GOT3 (cell line): ENCODE measurements around the gene TRPM1.

Experiments used
- DNase-seq: peaks from one replicate; lab custom pipeline; 2025; ENCODE audit warnings: mixed read lengths; lab: John Stamatoyannopoulos, UW

TRPM1 gene

GRCh38 chr15:31049682-31050615 is 51.6 kb downstream of the TRPM1 start:
- no peak for DNase-seq

- no peak for DNase-seq
Observed at GRCh38 chr15:31049111-31049510, 52.4 kb downstream of the TRPM1 start.

GRCh38 chr15:31047437-31047836 is 54.1 kb downstream of the TRPM1 start:
- no peak for DNase-seq

- no peak for DNase-seq
Observed at GRCh38 chr15:31046759-31047359, 54.7 kb downstream of the TRPM1 start.

- DNase-seq = no peak
Observed at GRCh38 chr15:31045606-31046005, 55.9 kb downstream of the TRPM1 start.

- no peak for DNase-seq
Observed at GRCh38 chr15:31042751-31043150, 58.8 kb downstream of the TRPM1 start.

GRCh38 chr15:31041610-31042009 is 59.9 kb downstream of the TRPM1 start:
- no peak for DNase-seq

GRCh38 chr15:31040611-31041010 is 60.9 kb downstream of the TRPM1 start:
- DNase-seq = no peak

- DNase-seq = no peak
Observed at GRCh38 chr15:31039961-31040360, 61.6 kb downstream of the TRPM1 start.

GRCh38 chr15:31037731-31038477 is 63.6 kb downstream of the TRPM1 start:
- DNase-seq = no peak

GRCh38 chr15:31036783-31037182 is 64.7 kb downstream of the TRPM1 start:
- DNase-seq = no peak

GRCh38 chr15:31035610-31036009 is 65.9 kb downstream of the TRPM1 start:
- no peak for DNase-seq

GRCh38 chr15:31034152-31034551 is 67.4 kb downstream of the TRPM1 start:
- DNase-seq = no peak

- no peak for DNase-seq
Observed at GRCh38 chr15:31032961-31033371, 68.6 kb downstream of the TRPM1 start.

GRCh38 chr15:31031471-31032067 is 70.0 kb downstream of the TRPM1 start:
- DNase-seq = no peak

GRCh38 chr15:31027910-31028578 is 73.5 kb downstream of the TRPM1 start:
- DNase-seq = no peak

- DNase-seq = no peak
Observed at GRCh38 chr15:31025996-31026395, 75.5 kb downstream of the TRPM1 start.

- no peak for DNase-seq
Observed at GRCh38 chr15:31024979-31025378, 76.5 kb downstream of the TRPM1 start.

- no peak for DNase-seq
Observed at GRCh38 chr15:31024330-31024729, 77.2 kb downstream of the TRPM1 start.

GRCh38 chr15:31023841-31024240 is 77.7 kb downstream of the TRPM1 start:
- DNase-seq = no peak

- DNase-seq = no peak
Observed at GRCh38 chr15:31021067-31021665, 80.4 kb downstream of the TRPM1 start.
